Transverse colon (tissue), 4 donors: Measurements from ENCODE around the gene ATP5F1D. TPM values are rescaled to one million over a fixed set of nuclear protein-coding genes. Genes with fewer than 3 reads are reported as not detected.

ENCODE experiments used
- DNase-seq: peaks from one replicate; pipeline ENCODE4 v3.0.0-alpha.2; 2019
- H3K27ac ChIP-seq, 4 donors: fragments of 200-600 bp; sonication (generic); 2 replicates each; pipeline ENCODE4 v1.5.1; 2016 to 2018; ENCODE audit warnings: inconsistent platforms in 4 of 4
- H3K27me3 ChIP-seq: fragments of 200-600 bp; sonication (generic); 2 replicates; pipeline ENCODE4 v1.5.1; 2017; ENCODE audit warnings: inconsistent platforms
- H3K36me3 ChIP-seq, 4 donors: fragments of 200-600 bp; sonication (generic); 2 replicates each; pipeline ENCODE4 v1.5.1; 2017 to 2019; ENCODE audit warnings: inconsistent platforms in 4 of 4
- H3K4me1 ChIP-seq, 4 donors: fragments of 200-600 bp; sonication (generic); 2 replicates each; pipeline ENCODE4 v1.5.1; 2017 to 2020; ENCODE audit warnings: inconsistent platforms in 4 of 4
- H3K4me3 ChIP-seq, 4 donors: fragments of 200-600 bp; sonication (generic); 1 replicate in 1 of 4; 2 replicates in 3 of 4; pipeline versions ENCODE4 v1.5.1 to v1.6.1; 2017 to 2019; ENCODE audit warnings: inconsistent platforms in 4 of 4
- H3K9me3 ChIP-seq, 2 donors: fragments of 200-600 bp; sonication (generic); 2 replicates each; pipeline ENCODE4 v1.5.1; 2017 to 2019; ENCODE audit warnings: inconsistent platforms in 2 of 2
- EP300 ChIP-seq: sonication (generic); formaldehyde crosslinking; IDR thresholded peaks from one replicate; pipeline ENCODE4 v1.6.1; 2017; ENCODE audit warnings: antibody characterized with exemption, low read depth
- POLR2A ChIP-seq: fragments of 450-650 bp; IDR thresholded peaks from one replicate; pipeline ENCODE4 v1.6.1; 2016; ENCODE audit warnings: antibody characterized with exemption, mild to moderate bottlenecking, moderate library complexity
- POLR2AphosphoS5 ChIP-seq, 3 donors: sonication (generic); formaldehyde crosslinking; IDR thresholded peaks; one replicate each; pipeline ENCODE4 v1.6.1; 2016; ENCODE audit warnings: antibody characterized with exemption in 3 of 3
- WGBS, 2 donors: methylation state at CpG; one replicate each; pipeline ENCODE4 v1.1.5; 2018; ENCODE audit warnings: low coverage in 1 of 2; 5-methylcytosine and 5-hydroxymethylcytosine counted together
- in situ Hi-C, 4 donors: fragments of 200-750 bp; cut with MboI; loops; one replicate each; pipeline versions ENCODE4 v1.15.0 to v1.15.1; 2017; ENCODE audit warnings: low sequenced_read_pairs in 3 of 4, low pct_ligation_motif_present in 1 of 4, low pct_unique_long_range_greater_than_20kb in 1 of 4
- intact Hi-C: fragments of 100-400 bp; cut with DNase I; formaldehyde crosslinking; loops from one replicate; pipeline ENCODE4 v1.15.1; 2023; ENCODE audit warnings: low total_unique reads
- total RNA-seq, 4 donors: library from RNA; depleted of rRNA; stranded (reverse); fragments of >200 nt; gene quantifications; one replicate each; pipeline ENCODE4 v1.1.0, GENCODE V29; 2016
- TF ChIP-seq, protein P1 (sequence below), 5 experiments: fragments of 200-600 bp in 3 of 5; fragments of 450-650 bp in 2 of 5; sonication (generic) in 3 of 5; IDR thresholded peaks; 1 replicate in 2 of 5; 2 replicates in 3 of 5; pipeline ENCODE4 v1.5.1; 2016 to 2017; ENCODE audit warnings: antibody characterized with exemption in 5 of 5, inconsistent platforms in 3 of 5, mild to moderate bottlenecking in 2 of 5, moderate library complexity in 1 of 5

Gene ATP5F1D
- total RNA-seq, 4 donors from 2014 or later: 157 to 650 (median 240) TPM

GRCh38 chr19:1234051-1234954 is 7.2 kb upstream of the ATP5F1D start:
- DNase-seq: no peak
- Histone ChIP-seq H3K27ac (no peak overlapping the region), H3K4me3 (no peak overlapping the region), H3K36me3 (no peaks in the 10 kb centered on the region), H3K4me1 (peaks cover 22 to 39% (median 33%) of the 10 kb centered on the region in 4 donors), H3K9me3 (no peaks in the 10 kb centered on the region), H3K27me3 (peaks cover 46% of the 10 kb centered on the region)
- intact Hi-C loops (no loop called here), in situ Hi-C loops (no loop called here)
- WGBS, 2 donors: 54% methylated on average over 35 of the region's 45 CpGs; no CpG with 5 or more reads in 1 of the 2 donors
- TF ChIP-seq POLR2AphosphoS5 (IDR thresholded peaks at IDR 0.05) (no peak), POLR2A (no peak), EP300 (no peak)
- TF ChIP-seq, protein P1, sequence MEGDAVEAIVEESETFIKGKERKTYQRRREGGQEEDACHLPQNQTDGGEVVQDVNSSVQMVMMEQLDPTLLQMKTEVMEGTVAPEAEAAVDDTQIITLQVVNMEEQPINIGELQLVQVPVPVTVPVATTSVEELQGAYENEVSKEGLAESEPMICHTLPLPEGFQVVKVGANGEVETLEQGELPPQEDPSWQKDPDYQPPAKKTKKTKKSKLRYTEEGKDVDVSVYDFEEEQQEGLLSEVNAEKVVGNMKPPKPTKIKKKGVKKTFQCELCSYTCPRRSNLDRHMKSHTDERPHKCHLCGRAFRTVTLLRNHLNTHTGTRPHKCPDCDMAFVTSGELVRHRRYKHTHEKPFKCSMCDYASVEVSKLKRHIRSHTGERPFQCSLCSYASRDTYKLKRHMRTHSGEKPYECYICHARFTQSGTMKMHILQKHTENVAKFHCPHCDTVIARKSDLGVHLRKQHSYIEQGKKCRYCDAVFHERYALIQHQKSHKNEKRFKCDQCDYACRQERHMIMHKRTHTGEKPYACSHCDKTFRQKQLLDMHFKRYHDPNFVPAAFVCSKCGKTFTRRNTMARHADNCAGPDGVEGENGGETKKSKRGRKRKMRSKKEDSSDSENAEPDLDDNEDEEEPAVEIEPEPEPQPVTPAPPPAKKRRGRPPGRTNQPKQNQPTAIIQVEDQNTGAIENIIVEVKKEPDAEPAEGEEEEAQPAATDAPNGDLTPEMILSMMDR (IDR thresholded peaks at IDR 0.05): no peak

DNA sequence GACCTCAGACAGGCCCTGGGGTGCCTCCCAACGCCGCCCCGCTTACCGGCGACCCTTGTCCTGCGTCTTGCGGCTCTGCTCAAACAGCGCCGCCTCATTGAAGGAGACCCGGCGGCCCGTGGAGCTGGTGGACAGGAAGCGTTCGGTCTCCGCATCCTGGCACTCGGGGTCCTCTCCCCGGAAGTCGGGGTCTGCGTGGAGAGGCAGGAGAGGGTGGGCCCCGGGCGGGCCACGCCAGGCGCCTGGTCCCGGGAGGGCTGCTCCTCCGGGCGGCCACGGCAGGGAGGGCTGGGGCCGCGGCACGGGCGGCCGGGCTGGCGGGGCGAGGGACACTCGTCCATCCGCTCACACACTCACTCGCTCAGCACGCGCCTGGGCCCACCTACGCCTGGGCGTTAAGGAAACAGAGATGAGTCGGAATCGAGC is 6.6 kb upstream of the ATP5F1D start:
- 83 to 84% methylated on average over 9 to 28 of the region's 43 CpGs for WGBS, 2 donors
- TF ChIP-seq POLR2A (no peak), EP300 (no peak), POLR2AphosphoS5 (IDR thresholded peaks at IDR 0.05) (no peak)
- TF ChIP-seq, protein P1 (IDR thresholded peaks at IDR 0.05): no peak
- in situ Hi-C loops (no loop called here), intact Hi-C loops (no loop called here)
- no peaks in the 10 kb centered on the region for H3K36me3 ChIP-seq
- H3K27me3 ChIP-seq: peaks cover 46% of the 10 kb centered on the region
- H3K27ac ChIP-seq: no peak overlapping the region
- no peak for DNase-seq
- H3K4me3 ChIP-seq: no peak overlapping the region
- no peaks in the 10 kb centered on the region for H3K9me3 ChIP-seq
- H3K4me1 ChIP-seq: peaks cover 22 to 42% (median 33%) of the 10 kb centered on the region in 4 donors

- TF ChIP-seq POLR2A: no peak
- TF ChIP-seq POLR2AphosphoS5 (IDR thresholded peaks at IDR 0.05): no peak
- no peak for TF ChIP-seq EP300
- TF ChIP-seq, protein P1 (IDR thresholded peaks at IDR 0.05): no peak
- Histone ChIP-seq H3K36me3 (no peaks in the 10 kb centered on the region), H3K4me1 (peaks cover 28 to 50% (median 39%) of the 10 kb centered on the region in 4 donors), H3K27ac (no peak overlapping the region), H3K27me3 (peaks cover 46% of the 10 kb centered on the region), H3K4me3 (no peak overlapping the region), H3K9me3 (no peaks in the 10 kb centered on the region)
- no peak for DNase-seq
- intact Hi-C loops: no loop called here
- 62% methylated on average over 34 of the region's 39 CpGs; no CpG with 5 or more reads in 1 of the 2 donors for WGBS, 2 donors
- in situ Hi-C loops: no loop called here
Observed at GRCh38 chr19:1235625-1236538, 5.7 kb upstream of the ATP5F1D start.

GRCh38 chr19:1236576-1236975 is 5.0 kb upstream of the ATP5F1D start:
- Histone ChIP-seq H3K4me3 (peak overlapping the region in 2 of 4 donors; percentile 40 to 56), H3K4me1 (peaks cover 32 to 55% (median 45%) of the 10 kb centered on the region in 4 donors), H3K27me3 (peaks cover 46% of the 10 kb centered on the region), H3K36me3 (no peaks in the 10 kb centered on the region), H3K9me3 (no peaks in the 10 kb centered on the region), H3K27ac (no peak overlapping the region)
- intact Hi-C loops (no loop called here), in situ Hi-C loops (no loop called here)
- WGBS, 2 donors: 0 to 22% methylated on average over 12 to 21 of the region's 42 CpGs
- no peak for DNase-seq
- no peak for TF ChIP-seq EP300
- TF ChIP-seq POLR2A: no peak
- TF ChIP-seq, protein P1 (IDR thresholded peaks at IDR 0.05): no peak
- no peak for TF ChIP-seq POLR2AphosphoS5 (IDR thresholded peaks at IDR 0.05)
